Caco-2 (cell line): ENCODE results near the gene CERT1. TPM values are rescaled to one million over a fixed set of nuclear protein-coding genes. Genes with fewer than 3 reads are reported as not detected.

Source experiments
- BruUV-seq: library from RNA; stranded (reverse); fragments of 400-500 nt; replicated peaks from 2 replicates; lab custom pipeline; 2021; lab: Mats Ljungman, UMichigan
- CTCF ChIA-PET: fragments of 300-600 bp; sonication (Branson Sonifier 250); formaldehyde crosslinking; loops from one replicate; lab custom pipeline; 2022; ENCODE audit warnings: antibody characterized with exemption; lab: Charles Lee
- POLR2A ChIA-PET: fragments of 300-600 bp; sonication (Branson Sonifier 250); formaldehyde crosslinking; loops from one replicate; lab custom pipeline; 2022; ENCODE audit warnings: antibody characterized with exemption; lab: Charles Lee
- DNase-seq, 2 experiments: peaks; one replicate each; pipeline versions ENCODE4 v3.0.0 to v3.0.0-alpha.2; 2020 to 2022
- H3K27me3 ChIP-seq: replicated peaks from 2 replicates; pipeline ENCODE4 v1.6.0; 2011; ENCODE audit warnings: low read length; ENCODE audit not compliant: control insufficient read depth, insufficient read depth
- H3K36me3 ChIP-seq: 2 replicates; pipeline ENCODE4 v1.5.1; 2011; ENCODE audit warnings: low read length; ENCODE audit not compliant: control insufficient read depth, insufficient read depth
- H3K4me1 ChIP-seq: fragments of 250-450 bp; sonication (Bioruptor Pico); 2 replicates; pipeline ENCODE4 v1.5.1; 2020; ENCODE audit warnings: mild to moderate bottlenecking
- H3K4me3 ChIP-seq: 2 replicates; pipeline ENCODE4 v1.5.1; 2011; ENCODE audit warnings: low read depth, mild to moderate bottlenecking, control low read depth, low read length
- H3K9me3 ChIP-seq: fragments of 250-450 bp; sonication (Bioruptor Pico); 2 replicates; pipeline ENCODE4 v1.5.1; 2020; ENCODE audit warnings: mild to moderate bottlenecking, moderate library complexity
- H3K27ac Mint-ChIP-seq: one replicate; pipeline ENCODE4 v1.8.0; 2022; ENCODE audit warnings: mixed read lengths; ENCODE audit not compliant: unreplicated experiment
- H3K27me3 Mint-ChIP-seq: one replicate; pipeline ENCODE4 v1.8.0; 2022; ENCODE audit warnings: mixed read lengths; ENCODE audit not compliant: insufficient read depth, unreplicated experiment
- H3K36me3 Mint-ChIP-seq: one replicate; pipeline ENCODE4 v1.8.0; 2022; ENCODE audit warnings: mild to moderate bottlenecking, mixed read lengths; ENCODE audit not compliant: insufficient read depth, unreplicated experiment
- H3K4me1 Mint-ChIP-seq: one replicate; pipeline ENCODE4 v1.8.0; 2022; ENCODE audit warnings: low read depth, mixed read lengths; ENCODE audit not compliant: unreplicated experiment
- H3K4me3 Mint-ChIP-seq: one replicate; pipeline ENCODE4 v1.8.0; 2022; ENCODE audit warnings: mild to moderate bottlenecking, moderate library complexity, mixed read lengths; ENCODE audit not compliant: unreplicated experiment
- H3K9me3 Mint-ChIP-seq: one replicate; pipeline ENCODE4 v1.8.0; 2022; ENCODE audit warnings: mixed read lengths; ENCODE audit not compliant: unreplicated experiment
- CTCF ChIP-seq, 2 experiments: fragments of 200-600 bp in 1 of 2; IDR thresholded peaks; 1 replicate in 1 of 2; 2 replicates in 1 of 2; pipeline versions ENCODE4 v1.5.1 to v1.8.0; 2011 to 2022; ENCODE audit warnings: antibody characterized with exemption in 1 of 2, control low read depth in 1 of 2, inconsistent platforms in 1 of 2, low read depth in 1 of 2, low read length in 1 of 2, mild to moderate bottlenecking in 1 of 2, moderate library complexity in 1 of 2; ENCODE audit not compliant: insufficient read depth in 1 of 2, severe bottlenecking in 1 of 2, unreplicated experiment in 1 of 2
- intact Hi-C: fragments of 100-400 bp; cut with micrococcal nuclease; formaldehyde crosslinking; loops from one replicate; pipeline ENCODE4 v1.10.0; 2022; ENCODE audit not compliant: unreplicated experiment
- total RNA-seq: library from RNA; stranded (reverse); gene quantifications from 2 replicates; pipeline ENCODE4 v1.2.3, GENCODE V29; 2022

Gene CERT1
- total RNA-seq, 1 experiment from 2014 or later, result 44.3 TPM

DNA sequence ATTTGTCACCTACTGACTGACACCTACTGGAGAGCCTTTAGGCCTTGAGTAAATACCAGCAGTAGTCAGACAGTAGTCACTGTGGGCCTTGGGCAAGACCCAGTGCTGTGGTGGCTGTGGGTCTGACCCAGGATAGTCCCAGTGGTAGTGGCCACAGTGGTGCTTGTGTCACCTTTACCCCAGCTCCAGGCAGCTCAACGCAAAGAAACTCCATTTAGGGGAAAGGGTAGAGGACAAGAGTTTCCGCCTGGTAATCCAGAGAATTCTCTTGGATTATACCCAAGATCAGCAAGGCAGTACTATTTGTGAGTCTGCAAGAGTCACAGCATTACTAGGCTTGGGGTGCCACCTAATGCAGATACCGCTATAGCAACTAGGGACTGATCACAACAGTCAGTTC, 28.9 kb downstream of the CERT1 start:
- no peak for TF ChIP-seq CTCF (IDR thresholded peaks at IDR 0.05; ENCODE audit: insufficient read depth in 1 of 2, low read depth in 1 of 2, low read length in 1 of 2, severe bottlenecking in 1 of 2, unreplicated experiment in 1 of 2)
- Mint-ChIP-seq H3K36me3 (no peaks in the 10 kb centered on the region), H3K4me3 (no peak overlapping the region), H3K27ac (no peak overlapping the region), H3K9me3 (peaks cover 14% of the 10 kb centered on the region), H3K4me1 (peaks cover 5% of the 10 kb centered on the region), H3K27me3 (no peaks in the 10 kb centered on the region)
- no TSS peak for BruUV-seq
- ChIA-PET POLR2A (no interaction called here), CTCF (no interaction called here)
- Histone ChIP-seq H3K4me3 (no peak overlapping the region), H3K27me3 (no peaks in the 10 kb centered on the region), H3K4me1 (no peaks in the 10 kb centered on the region), H3K9me3 (peaks cover 4% of the 10 kb centered on the region; the same call in 1 of the 2 replicates), H3K36me3 (no peaks in the 10 kb centered on the region)
- DNase-seq, result no peak
- intact Hi-C loops, result no loop called here

DNA sequence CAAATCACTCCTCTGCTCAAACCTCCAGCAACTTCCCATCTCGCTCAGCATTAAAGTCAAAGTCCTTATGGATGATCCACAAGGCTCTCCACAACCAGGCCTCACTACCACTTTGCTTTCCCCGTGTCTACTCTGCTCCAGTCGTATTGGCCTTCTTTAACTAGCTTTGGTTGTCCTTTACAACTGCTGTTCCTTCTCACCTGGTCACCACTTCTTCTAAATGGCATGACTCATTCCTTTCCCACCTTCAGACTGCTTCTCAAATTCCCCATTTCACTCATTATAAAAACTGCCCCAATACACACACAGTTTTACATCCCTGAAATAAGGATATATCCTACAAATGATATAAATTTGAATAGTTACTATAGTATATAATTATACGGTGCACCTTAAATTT, 30.4 kb downstream of the CERT1 start:
- no peak overlapping the region for H3K4me3 Mint-ChIP-seq
- TF ChIP-seq CTCF (IDR thresholded peaks at IDR 0.05; ENCODE audit: insufficient read depth in 1 of 2, low read depth in 1 of 2, low read length in 1 of 2, severe bottlenecking in 1 of 2, unreplicated experiment in 1 of 2), result no peak
- CTCF ChIA-PET, result no interaction called here
- Histone ChIP-seq H3K9me3 (no peaks in the 10 kb centered on the region), H3K36me3 (no peaks in the 10 kb centered on the region), H3K4me3 (no peak overlapping the region), H3K4me1 (peaks cover 6% of the 10 kb centered on the region), H3K27me3 (no peaks in the 10 kb centered on the region)
- H3K36me3 Mint-ChIP-seq, result no peaks in the 10 kb centered on the region
- no peak overlapping the region for H3K27ac Mint-ChIP-seq
- POLR2A ChIA-PET, result no interaction called here
- no TSS peak for BruUV-seq
- H3K27me3 Mint-ChIP-seq, result no peaks in the 10 kb centered on the region
- no peaks in the 10 kb centered on the region for H3K9me3 Mint-ChIP-seq
- H3K4me1 Mint-ChIP-seq, result peaks cover 12% of the 10 kb centered on the region
- DNase-seq, result no peak
- intact Hi-C loops, result no loop called here

DNA sequence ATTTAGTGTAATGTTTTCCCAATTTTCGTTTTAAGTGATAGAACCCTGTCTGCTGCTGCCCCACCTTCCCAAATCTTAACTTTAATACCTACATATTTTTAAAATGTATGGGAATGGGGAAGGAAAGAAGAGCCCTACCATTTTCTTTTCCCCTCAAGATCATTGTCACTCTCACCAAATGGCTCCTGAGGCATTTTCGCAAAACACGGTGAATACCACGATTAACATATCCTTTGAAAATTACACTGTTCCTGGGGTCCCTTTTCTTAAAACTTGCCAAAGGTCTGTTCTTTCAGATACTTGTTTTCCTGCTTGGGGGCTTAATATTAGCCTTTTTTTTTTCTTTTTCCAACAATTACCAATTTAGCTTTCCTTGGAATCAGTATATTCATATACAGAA, 36.1 kb downstream of the CERT1 start:
- H3K36me3 Mint-ChIP-seq, result no peaks in the 10 kb centered on the region
- no peak for TF ChIP-seq CTCF (IDR thresholded peaks at IDR 0.05; ENCODE audit: insufficient read depth in 1 of 2, low read depth in 1 of 2, low read length in 1 of 2, severe bottlenecking in 1 of 2, unreplicated experiment in 1 of 2)
- intact Hi-C loops, result no loop called here
- Histone ChIP-seq H3K27me3 (no peaks in the 10 kb centered on the region), H3K9me3 (no peaks in the 10 kb centered on the region; the same call in 1 of the 2 replicates), H3K4me3 (no peak overlapping the region), H3K4me1 (peaks cover 41% of the 10 kb centered on the region), H3K36me3 (no peaks in the 10 kb centered on the region)
- peaks cover 31% of the 10 kb centered on the region for H3K4me1 Mint-ChIP-seq
- no peaks in the 10 kb centered on the region for H3K27me3 Mint-ChIP-seq
- no peak overlapping the region for H3K4me3 Mint-ChIP-seq
- ChIA-PET POLR2A (no interaction called here), CTCF (no interaction called here)
- no TSS peak for BruUV-seq
- peaks cover 7% of the 10 kb centered on the region for H3K9me3 Mint-ChIP-seq
- H3K27ac Mint-ChIP-seq, result no peak overlapping the region
- no peak for DNase-seq
